Endodermal cell (in vitro differentiated cells): Measurements from ENCODE around the gene CCL22. TPM values are rescaled to one million over a fixed set of nuclear protein-coding genes. Genes with fewer than 3 reads are reported as not detected.

Experiments used
- DNase-seq: peaks from one replicate; pipeline ENCODE4 v3.0.0-alpha.2; 2017
- H3K27ac ChIP-seq: 2 replicates; pipeline ENCODE4 v1.5.1; 2013; ENCODE audit warnings: mild to moderate bottlenecking, low read depth, low read length, moderate library complexity
- H3K27me3 ChIP-seq: 2 replicates; pipeline ENCODE4 v1.6.1; 2013; ENCODE audit warnings: mild to moderate bottlenecking, low read length, moderate library complexity; ENCODE audit not compliant: insufficient read depth, control insufficient read depth, poor library complexity, severe bottlenecking
- H3K36me3 ChIP-seq: 2 replicates; pipeline ENCODE4 v1.7.0; 2013; ENCODE audit warnings: mild to moderate bottlenecking, low read length, moderate library complexity; ENCODE audit not compliant: control insufficient read depth, insufficient read depth
- H3K4me1 ChIP-seq: one replicate; pipeline ENCODE4 v1.7.0; 2013; ENCODE audit warnings: low read length; ENCODE audit not compliant: control insufficient read depth, insufficient read depth
- H3K4me3 ChIP-seq: 2 replicates; pipeline ENCODE4 v1.5.1; 2013; ENCODE audit warnings: mild to moderate bottlenecking, low read length, moderate library complexity
- H3K9ac ChIP-seq: 2 replicates; pipeline ENCODE4 v1.6.1; 2013; ENCODE audit warnings: mild to moderate bottlenecking, low read length, moderate library complexity; ENCODE audit not compliant: poor library complexity, severe bottlenecking; ENCODE audit errors: extremely low read depth
- H3K9me3 ChIP-seq: 2 replicates; pipeline ENCODE4 v1.6.1; 2013; ENCODE audit warnings: mild to moderate bottlenecking, low read length, moderate library complexity; ENCODE audit not compliant: control insufficient read depth
- H3K27ac Mint-ChIP-seq: 2 replicates; pipeline ENCODE4 v1.8.0; 2020; ENCODE audit warnings: mixed read lengths
- H3K27me3 Mint-ChIP-seq: 2 replicates; pipeline ENCODE4 v1.8.0; 2021; ENCODE audit warnings: mild to moderate bottlenecking, mixed read lengths; ENCODE audit not compliant: insufficient read depth
- H3K36me3 Mint-ChIP-seq: 2 replicates; pipeline ENCODE4 v1.8.0; 2020; ENCODE audit warnings: low read depth, mixed read lengths
- H3K4me1 Mint-ChIP-seq: 2 replicates; pipeline ENCODE4 v1.8.0; 2020; ENCODE audit warnings: mixed read lengths
- H3K4me3 Mint-ChIP-seq: 2 replicates; pipeline ENCODE4 v1.8.0; 2020; ENCODE audit warnings: mild to moderate bottlenecking, moderate library complexity, mixed read lengths
- H3K9me3 Mint-ChIP-seq: 2 replicates; pipeline ENCODE4 v1.8.0; 2020; ENCODE audit warnings: mild to moderate bottlenecking, mixed read lengths
- WGBS, 2 experiments: methylation state at CpG; one replicate each; pipeline versions ENCODE4 v1.1.5 to v1.1.7; 2013; ENCODE audit warnings: missing lambda C conversion rate in 2 of 2, mixed read lengths in 1 of 2; ENCODE audit not compliant: insufficient coverage in 1 of 2, insufficient read length in 1 of 2; 5-methylcytosine and 5-hydroxymethylcytosine counted together
- total RNA-seq, 2 donors: library from RNA; stranded (reverse); fragmentation: NEBNext Ultra II Directional in 1 of 2; extraction: Animal tissue kit (Norgen Biotek cat#: 25700) in 1 of 2; gene quantifications; 2 replicates in 1 of 2; 3 replicates in 1 of 2; pipeline ENCODE4 v1.2.1, GENCODE V29; 2021
- TF ChIP-seq, protein P1 (sequence below): fragments of 200-600 bp; sonication (generic); conservative IDR thresholded peaks from 2 replicates; pipeline ENCODE4 v1.5.0; 2021; ENCODE audit warnings: antibody characterized with exemption, mild to moderate bottlenecking

Gene CCL22
- total RNA-seq, 2 donors from 2014 or later, result not detected

DNA sequence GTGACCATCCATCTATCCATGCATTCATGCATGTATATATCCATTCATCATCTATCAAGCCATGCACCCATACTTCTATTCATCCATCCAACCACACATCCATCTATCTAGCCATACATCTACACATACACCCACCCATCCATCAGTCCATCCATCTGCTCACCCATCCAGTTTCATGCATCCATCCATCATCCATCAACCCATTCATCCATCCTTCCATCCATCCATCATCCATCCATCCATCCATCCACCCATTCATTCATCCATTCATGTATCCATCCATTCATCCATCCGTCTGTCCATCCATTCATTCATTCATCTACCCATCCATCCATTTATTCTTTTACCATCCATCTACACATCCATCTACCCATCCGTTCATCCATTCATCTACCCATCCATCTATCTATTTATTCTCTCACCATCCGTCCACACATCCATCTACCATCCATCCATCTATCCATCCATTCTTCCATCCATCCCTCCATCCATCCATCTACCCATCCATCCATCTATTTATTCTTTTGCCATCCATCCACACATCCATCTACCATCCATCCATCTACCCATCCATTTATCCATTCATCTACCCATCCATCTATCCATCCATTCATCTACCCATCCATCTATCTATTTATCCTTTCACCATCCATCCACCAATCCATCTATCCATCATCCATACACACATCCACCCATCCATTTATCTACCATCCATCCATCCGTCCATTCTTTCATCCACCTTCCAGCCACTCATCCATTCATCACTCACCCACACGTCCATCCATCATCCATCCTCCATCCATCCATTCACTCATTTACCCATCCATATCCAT, 49.2 kb downstream of the CCL22 start:
- Histone ChIP-seq H3K4me1 (no peaks in the 10 kb centered on the region), H3K27me3 (no peaks in the 10 kb centered on the region)
- 87 to 92% methylated on average over 5 of the region's 5 CpGs for WGBS, 2 experiments

DNA sequence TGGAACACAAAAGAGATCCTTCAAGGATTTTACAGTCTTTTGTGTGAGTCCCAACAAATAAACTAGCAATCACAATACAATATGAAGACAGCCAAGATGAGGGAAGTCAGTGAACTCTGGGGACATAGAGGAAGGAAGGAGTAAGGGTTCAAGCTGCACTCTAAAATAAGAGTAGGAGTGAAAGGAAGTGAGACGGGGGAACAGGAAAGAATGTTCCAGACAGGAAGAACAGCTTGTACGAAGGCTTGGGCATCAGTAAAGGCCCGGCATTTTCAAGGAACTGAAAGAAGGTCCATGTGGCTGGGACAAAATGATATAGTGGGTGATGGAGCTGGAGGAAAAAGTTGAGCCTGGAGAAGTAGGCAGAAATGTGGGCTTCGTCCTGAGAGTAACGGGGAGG, 50.5 kb downstream of the CCL22 start:
- Histone ChIP-seq H3K9ac (no peak overlapping the region), H3K27ac (no peak overlapping the region), H3K36me3 (no peaks in the 10 kb centered on the region), H3K9me3 (no peaks in the 10 kb centered on the region), H3K4me3 (no peak overlapping the region), H3K4me1 (no peaks in the 10 kb centered on the region), H3K27me3 (no peaks in the 10 kb centered on the region)
- Mint-ChIP-seq H3K4me1 (no peaks in the 10 kb centered on the region), H3K27me3 (peaks cover 2% of the 10 kb centered on the region), H3K36me3 (no peaks in the 10 kb centered on the region), H3K27ac (no peak overlapping the region), H3K4me3 (no peak overlapping the region), H3K9me3 (no peaks in the 10 kb centered on the region)
- TF ChIP-seq, protein P1, sequence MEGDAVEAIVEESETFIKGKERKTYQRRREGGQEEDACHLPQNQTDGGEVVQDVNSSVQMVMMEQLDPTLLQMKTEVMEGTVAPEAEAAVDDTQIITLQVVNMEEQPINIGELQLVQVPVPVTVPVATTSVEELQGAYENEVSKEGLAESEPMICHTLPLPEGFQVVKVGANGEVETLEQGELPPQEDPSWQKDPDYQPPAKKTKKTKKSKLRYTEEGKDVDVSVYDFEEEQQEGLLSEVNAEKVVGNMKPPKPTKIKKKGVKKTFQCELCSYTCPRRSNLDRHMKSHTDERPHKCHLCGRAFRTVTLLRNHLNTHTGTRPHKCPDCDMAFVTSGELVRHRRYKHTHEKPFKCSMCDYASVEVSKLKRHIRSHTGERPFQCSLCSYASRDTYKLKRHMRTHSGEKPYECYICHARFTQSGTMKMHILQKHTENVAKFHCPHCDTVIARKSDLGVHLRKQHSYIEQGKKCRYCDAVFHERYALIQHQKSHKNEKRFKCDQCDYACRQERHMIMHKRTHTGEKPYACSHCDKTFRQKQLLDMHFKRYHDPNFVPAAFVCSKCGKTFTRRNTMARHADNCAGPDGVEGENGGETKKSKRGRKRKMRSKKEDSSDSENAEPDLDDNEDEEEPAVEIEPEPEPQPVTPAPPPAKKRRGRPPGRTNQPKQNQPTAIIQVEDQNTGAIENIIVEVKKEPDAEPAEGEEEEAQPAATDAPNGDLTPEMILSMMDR, result no peak
- no peak for DNase-seq
- 95 to 96% methylated on average over 5 of the region's 5 CpGs for WGBS, 2 experiments

More for the DNA sequence above, 49.2 kb downstream of the CCL22 start:
- Mint-ChIP-seq H3K36me3 (no peaks in the 10 kb centered on the region), H3K27me3 (peaks cover 4% of the 10 kb centered on the region), H3K27ac (no peak overlapping the region), H3K9me3 (no peaks in the 10 kb centered on the region), H3K4me3 (no peak overlapping the region), H3K4me1 (no peaks in the 10 kb centered on the region)
- Histone ChIP-seq H3K36me3 (no peaks in the 10 kb centered on the region), H3K27ac (no peak overlapping the region), H3K9ac (no peak overlapping the region), H3K4me3 (no peak overlapping the region), H3K9me3 (no peaks in the 10 kb centered on the region)
- TF ChIP-seq, protein P1, result no peak
- DNase-seq, result no peak

DNA sequence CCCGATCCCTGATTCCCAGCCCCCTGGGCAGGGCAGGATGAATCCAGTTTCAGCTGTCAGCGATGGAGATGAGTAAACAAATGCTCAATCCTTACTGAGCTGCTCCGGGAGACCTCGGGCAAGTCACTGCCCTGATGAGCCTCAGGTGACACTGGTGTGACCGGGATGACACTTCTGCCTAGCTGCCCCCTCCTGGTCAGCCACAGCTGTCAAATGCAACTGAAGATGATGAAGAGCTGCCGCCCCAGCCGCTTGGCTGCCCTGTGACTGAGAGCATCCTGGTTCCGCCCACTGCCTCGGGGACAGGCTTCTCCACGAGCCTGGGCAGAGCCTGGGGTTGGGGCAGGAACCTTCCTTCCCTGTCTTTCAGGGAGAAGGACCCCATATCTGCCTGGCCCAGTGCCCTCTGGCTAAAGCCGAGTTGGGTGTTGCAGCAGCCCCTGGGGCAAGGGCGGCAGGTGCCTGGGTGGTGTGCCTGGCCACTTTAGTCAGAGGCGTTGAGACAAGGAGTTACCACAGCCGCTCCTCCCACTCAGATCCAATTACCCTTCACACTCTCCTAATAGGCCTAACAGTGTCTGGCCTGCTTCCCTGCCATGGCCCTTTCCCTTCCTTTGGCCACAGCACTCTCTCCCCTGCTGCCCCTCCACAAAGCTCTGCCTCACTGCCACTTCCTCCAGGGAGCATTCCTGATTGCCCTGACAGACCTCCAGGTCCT, 51.4 kb downstream of the CCL22 start:
- no peak overlapping the region for H3K27ac ChIP-seq
- Mint-ChIP-seq H3K4me3 (no peak overlapping the region), H3K27ac (no peak overlapping the region), H3K4me1 (no peaks in the 10 kb centered on the region), H3K36me3 (no peaks in the 10 kb centered on the region), H3K27me3 (peaks cover 2% of the 10 kb centered on the region), H3K9me3 (no peaks in the 10 kb centered on the region)
- no peaks in the 10 kb centered on the region for H3K4me1 ChIP-seq
- H3K4me3 ChIP-seq, result no peak overlapping the region
- TF ChIP-seq, protein P1, result peak; percentile 27
- H3K9me3 ChIP-seq, result no peaks in the 10 kb centered on the region
- 71 to 73% methylated on average over 13 to 14 of the region's 14 CpGs for WGBS, 2 experiments
- H3K9ac ChIP-seq, result no peak overlapping the region
- H3K36me3 ChIP-seq, result no peaks in the 10 kb centered on the region
- DNase-seq, result peak; percentile 69
- H3K27me3 ChIP-seq, result no peaks in the 10 kb centered on the region
